T47D (cell line): ENCODE results near the gene HOXD3.

Source experiments
- DNase-seq, 2 experiments: peaks; one replicate each; pipeline versions ENCODE4 v3.0.0 to v3.0.0-alpha.2; 2011 to 2012; ENCODE audit warnings: low read depth in 1 of 2, low spot score in 1 of 2
- JUND ChIP-seq: IDR thresholded peaks from 2 replicates; pipeline ENCODE4 v1.6.1; 2012; ENCODE audit warnings: low read depth
- in situ Hi-C: cut with HindIII; loops from 2 replicates; pipeline ENCODE4 v1.10.0; 2016; ENCODE audit warnings: low sequenced_read_pairs, low pct_unique_long_range_greater_than_20kb

Gene HOXD3

DNA sequence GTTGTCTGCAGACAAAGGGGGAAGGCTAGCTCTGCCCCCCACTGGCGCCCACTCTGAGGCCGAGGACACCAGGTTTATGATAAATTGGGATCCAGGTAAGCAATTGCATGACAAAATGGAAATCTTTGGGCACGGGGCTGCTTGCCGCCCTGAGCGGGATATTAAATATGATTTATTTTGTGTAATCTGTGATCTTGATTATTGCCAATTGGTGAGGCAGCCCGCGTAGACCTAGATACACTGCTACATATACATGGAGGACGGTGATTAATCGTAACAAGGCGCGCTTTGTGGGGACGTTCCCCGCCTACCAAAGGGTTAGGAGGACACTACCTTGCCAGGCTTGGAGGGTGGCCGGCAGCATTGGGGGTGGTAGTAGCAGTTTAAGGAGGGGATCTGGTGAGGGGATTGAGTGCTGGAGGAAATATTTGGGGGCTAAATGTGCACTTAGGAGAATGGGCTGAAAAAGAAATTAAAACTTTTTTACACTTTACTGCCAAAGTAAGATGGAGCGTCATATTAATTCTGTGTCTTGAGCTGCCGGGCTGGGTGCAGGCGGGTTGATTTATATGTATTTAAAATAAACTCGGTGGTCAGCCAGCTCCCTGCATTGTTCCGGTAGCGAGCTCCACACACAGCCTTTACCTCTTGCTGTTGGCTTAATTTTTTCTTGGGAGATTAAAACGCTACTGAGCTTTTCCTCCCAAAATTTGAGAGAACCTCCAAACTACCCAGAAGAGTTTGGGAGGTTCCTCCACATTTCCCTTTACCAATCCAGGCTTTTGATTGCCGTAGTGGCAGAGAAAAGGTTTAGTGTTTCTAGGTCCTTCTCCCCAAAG is 4.1 kb downstream of the HOXD3 start:
- in situ Hi-C loops = no loop called here
- DNase-seq = no peak
- no peak for TF ChIP-seq JUND

DNA sequence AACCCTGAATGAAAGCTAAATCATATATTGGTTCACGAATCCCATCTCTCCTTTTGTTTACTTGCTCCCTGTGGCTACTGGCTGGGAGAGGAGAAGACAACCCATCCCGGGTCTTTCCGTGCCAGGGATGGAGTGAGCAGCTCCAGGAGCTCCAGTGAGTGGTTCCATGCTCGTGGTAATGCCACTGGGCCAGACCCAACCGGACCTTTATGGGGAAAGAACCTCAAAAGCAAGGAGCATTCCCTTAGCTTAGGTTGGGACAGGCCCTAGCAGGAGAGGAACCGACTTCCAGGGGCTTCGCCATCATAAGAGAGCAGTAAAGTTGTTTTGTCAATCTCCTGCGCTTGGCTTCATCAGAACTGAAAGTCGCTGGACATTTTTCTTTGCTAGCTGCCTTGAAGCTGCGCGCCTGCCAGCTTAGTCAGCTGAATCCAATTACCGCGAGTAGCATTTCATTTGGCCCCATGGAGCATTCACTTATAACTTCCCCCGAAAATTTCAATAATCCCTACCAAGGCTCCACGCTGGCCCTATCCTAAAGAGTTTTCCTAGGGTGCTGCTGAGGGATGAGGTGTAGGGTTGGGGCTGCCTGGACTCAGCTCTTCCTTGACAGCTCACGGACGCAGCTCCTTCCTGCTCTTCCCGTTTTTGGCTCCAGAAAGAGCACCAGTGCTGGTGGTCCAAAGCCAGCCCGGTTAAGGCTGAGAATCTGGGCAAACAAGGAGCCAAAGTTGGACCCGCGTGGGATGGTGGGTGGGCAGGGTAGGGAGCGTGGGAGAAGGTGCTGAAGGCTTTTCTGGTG is 4.9 kb downstream of the HOXD3 start:
- in situ Hi-C loops = no loop called here
- no peak for DNase-seq
- TF ChIP-seq JUND = no peak

DNA sequence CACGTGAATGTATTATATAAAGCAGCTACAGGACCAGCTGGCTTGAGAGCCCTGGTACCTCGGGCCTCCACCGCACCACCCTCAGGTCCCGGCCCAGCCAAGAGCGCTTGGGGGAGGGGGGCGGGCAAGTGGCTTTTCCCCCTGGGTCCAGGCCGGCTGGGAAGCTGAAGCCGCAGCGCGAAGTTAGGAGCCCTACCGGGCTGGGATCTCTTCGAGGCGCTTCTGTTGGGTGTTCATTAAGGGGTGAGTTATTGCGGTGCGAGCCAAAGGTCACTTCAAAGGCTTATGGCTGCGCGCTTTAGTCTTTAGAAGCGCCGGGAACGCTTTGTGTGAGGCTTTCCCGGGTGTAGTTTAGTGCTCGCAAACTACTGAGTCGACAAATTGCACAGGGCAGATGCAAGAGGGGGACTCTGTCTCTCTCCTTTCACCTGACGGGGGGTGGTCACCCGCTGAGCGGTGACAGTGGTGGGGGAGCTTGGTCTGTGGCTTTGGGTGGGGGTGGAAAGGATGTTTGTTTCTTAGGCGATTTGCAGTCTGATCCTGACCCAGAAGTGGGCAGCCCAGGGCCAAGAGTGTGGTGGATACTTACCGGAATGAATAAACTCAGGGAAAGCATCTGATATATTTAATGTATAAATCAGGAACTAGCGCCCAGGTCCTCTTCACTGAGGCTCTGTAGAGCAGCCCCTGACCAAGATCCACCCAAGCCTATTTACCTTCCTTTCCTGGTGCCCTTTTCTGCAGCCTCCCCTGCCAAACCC is 6.0 kb downstream of the HOXD3 start:
- no peak for DNase-seq
- in situ Hi-C loops = no loop called here
- no peak for TF ChIP-seq JUND

DNA sequence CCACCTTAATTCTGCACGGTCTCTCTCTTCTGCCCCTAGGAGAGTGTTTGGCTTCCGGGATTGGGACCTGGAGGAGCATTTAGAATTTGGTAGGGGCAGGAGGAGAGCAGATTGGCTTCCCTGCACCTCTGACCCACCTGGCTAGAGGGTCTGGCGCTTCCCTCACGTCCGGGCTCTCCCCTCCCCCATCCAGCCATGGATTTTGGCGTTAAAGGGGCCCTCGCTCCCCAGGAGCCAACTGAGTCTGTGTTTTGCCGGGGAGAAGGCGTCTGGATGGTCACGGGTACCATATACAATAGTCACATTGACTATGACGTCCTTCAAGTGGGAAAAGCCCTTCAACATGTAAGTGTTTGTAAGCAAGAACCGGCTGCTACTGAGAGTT is 6.6 kb downstream of the HOXD3 start:
- no peak for DNase-seq
- in situ Hi-C loops = no loop called here
- no peak for TF ChIP-seq JUND

DNA sequence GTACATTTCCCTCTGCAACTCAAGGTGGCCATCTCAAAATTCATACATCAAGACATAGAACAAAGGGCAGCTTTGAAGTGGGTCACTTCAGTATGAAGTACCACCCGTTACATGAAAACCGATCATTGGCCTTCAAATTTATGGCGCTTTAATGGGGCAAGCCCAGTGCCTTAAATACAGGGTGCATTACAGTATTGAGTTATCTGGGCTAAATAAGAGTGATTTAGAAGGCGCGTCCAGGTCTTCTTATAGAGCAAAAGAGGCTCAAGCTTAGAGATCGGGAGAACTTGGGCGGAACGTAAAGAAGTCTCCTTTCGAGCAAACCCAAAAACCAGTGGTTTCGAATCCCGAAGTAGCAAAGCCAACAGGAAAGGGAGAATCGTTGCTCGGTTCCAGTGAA is 7.1 kb downstream of the HOXD3 start:
- no peak for DNase-seq
- in situ Hi-C loops = no loop called here
- TF ChIP-seq JUND = no peak

DNA sequence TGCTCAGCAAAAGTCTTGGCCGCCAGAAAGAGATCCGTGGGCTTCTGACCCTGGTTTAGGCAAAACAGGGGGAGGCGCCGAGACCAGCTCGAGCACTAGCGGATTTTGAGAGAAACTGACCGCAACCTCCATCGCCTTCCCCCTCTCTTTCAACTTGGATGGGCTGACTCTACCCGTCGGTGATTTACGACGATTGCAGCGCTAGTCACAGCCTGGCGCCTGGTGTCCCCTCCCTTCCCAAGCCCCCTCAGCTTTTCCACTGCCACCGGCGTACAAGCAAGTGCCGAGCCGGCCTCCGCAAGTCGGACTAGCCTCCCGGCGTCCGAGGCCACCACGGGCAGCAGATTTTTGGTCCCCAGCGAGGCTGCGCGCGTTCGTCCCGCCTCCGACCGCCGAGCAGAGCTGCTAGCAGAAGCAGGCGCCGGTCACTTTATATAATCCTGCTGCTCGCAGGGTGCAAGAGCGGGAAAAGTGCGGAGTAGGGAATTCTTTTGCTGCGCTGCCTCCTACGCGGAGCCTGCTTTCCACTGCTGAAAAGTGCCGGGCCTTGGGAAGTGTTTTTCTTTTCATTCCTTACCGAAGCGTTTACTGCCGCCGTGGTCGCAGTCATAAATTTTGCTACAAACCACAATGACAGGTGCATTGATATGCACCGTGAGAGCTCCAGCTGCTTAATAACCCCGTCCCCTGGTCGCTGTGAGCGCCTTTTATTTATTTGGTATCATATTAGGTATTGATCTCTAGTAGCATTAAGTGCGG is 7.7 kb downstream of the HOXD3 start:
- no peak for TF ChIP-seq JUND
- no peak for DNase-seq
- in situ Hi-C loops = no loop called here

DNA sequence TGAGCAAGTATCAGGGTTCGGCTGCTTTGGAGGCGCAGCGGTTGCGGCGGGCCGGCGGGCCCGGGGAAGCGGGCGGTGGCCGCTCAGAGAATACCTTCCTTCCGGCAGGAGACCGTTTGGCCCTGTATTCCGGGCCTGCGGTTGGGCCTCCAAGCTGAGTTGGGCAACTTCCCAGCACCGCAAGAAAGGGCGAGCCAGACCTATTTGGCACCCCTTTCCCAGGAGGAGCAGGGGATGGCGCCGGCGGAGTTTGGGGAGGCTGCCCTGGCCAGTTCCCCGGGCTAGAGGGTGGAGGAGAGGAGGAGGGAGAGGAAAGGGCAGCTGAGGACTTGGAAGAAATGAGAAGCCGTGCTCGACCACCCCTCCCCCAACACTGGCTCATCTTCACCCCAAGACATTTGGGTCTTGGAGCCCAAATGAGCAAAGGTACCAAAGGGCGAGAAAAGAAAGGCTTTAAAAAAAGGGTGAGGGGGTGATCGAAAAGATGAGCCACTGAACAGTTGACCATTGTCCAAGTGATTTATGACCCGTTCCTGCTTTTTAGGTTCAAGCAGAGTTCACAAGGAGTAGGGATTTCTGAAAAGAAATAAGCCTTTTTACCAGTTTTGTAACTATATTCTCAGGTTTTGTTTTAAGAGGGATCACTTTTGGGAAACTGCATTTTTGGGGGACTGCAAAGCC is 8.4 kb downstream of the HOXD3 start:
- in situ Hi-C loops = no loop called here

GRCh38 chr2:176166272-176166671 is 9.2 kb downstream of the HOXD3 start:
- no peak for DNase-seq
- TF ChIP-seq JUND = no peak
- in situ Hi-C loops = no loop called here

More for the DNA sequence above, 8.4 kb downstream of the HOXD3 start:
- DNase-seq = no peak
- no peak for TF ChIP-seq JUND

- in situ Hi-C loops = no loop called here
- no peak for TF ChIP-seq JUND
- no peak for DNase-seq
These were observed 10.3 kb downstream of the HOXD3 start for GRCh38 chr2:176167398-176167797.

- no peak for DNase-seq
- no peak for TF ChIP-seq JUND
- in situ Hi-C loops = no loop called here
These were observed 12.1 kb downstream of the HOXD3 start for GRCh38 chr2:176169181-176169580.

DNA sequence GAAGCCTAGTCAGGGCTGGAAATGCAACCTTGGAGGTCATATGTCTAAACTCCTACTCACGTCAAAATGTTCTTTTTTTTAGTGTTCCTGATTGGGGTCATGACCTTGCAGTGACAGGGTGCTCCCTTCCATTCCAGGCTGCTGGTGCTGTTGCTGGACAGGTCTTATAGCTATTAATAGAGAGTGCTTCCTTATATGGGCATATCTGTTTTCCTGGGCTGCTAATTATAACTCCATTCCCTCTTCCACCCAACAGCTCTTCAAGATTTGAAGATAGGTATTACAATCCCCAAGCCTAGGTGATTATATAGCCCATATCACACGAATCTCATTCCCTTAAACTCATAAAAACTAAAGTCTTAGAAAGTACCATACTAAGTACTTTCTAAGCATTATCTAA is 12.6 kb downstream of the HOXD3 start:
- in situ Hi-C loops = no loop called here
- DNase-seq = no peak
- TF ChIP-seq JUND = no peak
